Keratinocyte (primary cell): ENCODE measurements around the gene EP300. TPM values are rescaled to one million over a fixed set of nuclear protein-coding genes. Genes with fewer than 3 reads are reported as not detected.

Experiments
- DNase-seq: peaks from one replicate; pipeline ENCODE4 v3.0.0-alpha.2; 2011; ENCODE audit warnings: low read depth, missing footprints, low spot score
- FAIRE-seq: peaks from 2 replicates; lab custom pipeline; 2011; peaks lifted over from hg19 to GRCh38; lab: Jason Lieb, UNC
- H2AFZ ChIP-seq: 2 replicates; pipeline ENCODE4 v1.6.0; 2012; ENCODE audit warnings: low read length, control low read depth, inconsistent platforms; ENCODE audit not compliant: control insufficient read depth
- H3K27ac ChIP-seq: 2 replicates; pipeline ENCODE4 v1.5.1; 2011; ENCODE audit warnings: low read length; ENCODE audit not compliant: control insufficient read depth, insufficient read depth
- H3K27me3 ChIP-seq: 3 replicates; pipeline ENCODE4 v1.6.0; 2011; ENCODE audit warnings: low read length; ENCODE audit not compliant: control insufficient read depth, insufficient read depth; ENCODE audit errors: extremely low read depth
- H3K36me3 ChIP-seq, 2 experiments: 2 replicates in 1 of 2; 3 replicates in 1 of 2; pipeline ENCODE4 v1.5.1; 2011; ENCODE audit warnings: low read length in 2 of 2, mild to moderate bottlenecking in 1 of 2; ENCODE audit not compliant: control insufficient read depth in 2 of 2, insufficient read depth in 2 of 2; ENCODE audit errors: extremely low read depth in 1 of 2
- H3K4me1 ChIP-seq: 3 replicates; pipeline ENCODE4 v1.5.1; 2011; ENCODE audit warnings: low read length; ENCODE audit not compliant: control insufficient read depth, insufficient read depth; ENCODE audit errors: extremely low read depth
- H3K4me2 ChIP-seq: 3 replicates; pipeline ENCODE4 v1.6.0; 2011; ENCODE audit warnings: low read depth, low read length; ENCODE audit not compliant: control insufficient read depth, insufficient read depth; ENCODE audit errors: extremely low read depth
- H3K4me3 ChIP-seq, 3 experiments: fragments of 200-600 bp in 1 of 3; sonication (generic) in 1 of 3; 2 replicates in 2 of 3; 3 replicates in 1 of 3; pipeline ENCODE4 v1.5.1; 2011 to 2016; ENCODE audit warnings: low read length in 3 of 3, mild to moderate bottlenecking in 3 of 3, control low read depth in 2 of 3, inconsistent platforms in 1 of 3, low read depth in 1 of 3, mixed read lengths in 1 of 3, mixed run types in 1 of 3, moderate library complexity in 1 of 3; ENCODE audit not compliant: control insufficient read depth in 2 of 3, insufficient read depth in 2 of 3; ENCODE audit errors: extremely low read depth in 1 of 3
- H3K79me2 ChIP-seq: 2 replicates; pipeline ENCODE4 v1.6.0; 2012; ENCODE audit warnings: low read length; ENCODE audit not compliant: control insufficient read depth, insufficient read depth
- H3K9ac ChIP-seq: 3 replicates; pipeline ENCODE4 v1.6.0; 2011; ENCODE audit warnings: low read length; ENCODE audit not compliant: control insufficient read depth, insufficient read depth; ENCODE audit errors: extremely low read depth
- H3K9me1 ChIP-seq: 3 replicates; pipeline ENCODE4 v1.6.0; 2011; ENCODE audit warnings: low read length; ENCODE audit not compliant: control insufficient read depth, insufficient read depth; ENCODE audit errors: extremely low read depth
- H3K9me3 ChIP-seq: 2 replicates; pipeline ENCODE4 v1.5.1; 2012; ENCODE audit warnings: low read depth, low read length; ENCODE audit not compliant: control insufficient read depth
- H4K20me1 ChIP-seq: 3 replicates; pipeline ENCODE4 v1.6.0; 2011; ENCODE audit warnings: low read length; ENCODE audit not compliant: control insufficient read depth, insufficient read depth; ENCODE audit errors: extremely low read depth
- CTCF ChIP-seq, 3 experiments: IDR thresholded peaks in 1 of 3; conservative IDR thresholded peaks in 1 of 3; optimal IDR thresholded peaks in 1 of 3; 2 replicates in 2 of 3; 3 replicates in 1 of 3; pipeline versions ENCODE3 to v1.5.1; 2011; ENCODE audit warnings: low read length in 3 of 3, mild to moderate bottlenecking in 3 of 3, moderate library complexity in 2 of 3, control low read depth in 1 of 3, inconsistent platforms in 1 of 3; ENCODE audit not compliant: insufficient read depth in 2 of 3; ENCODE audit errors: extremely low read depth in 1 of 3
- EZH2 ChIP-seq: IDR thresholded peaks from one replicate; pipeline ENCODE4 v1.6.1; 2012; ENCODE audit warnings: inconsistent platforms, mild to moderate bottlenecking, low read length, moderate library complexity
- dilution Hi-C: fragments of 300-500 bp; cut with MboI; formaldehyde crosslinking; loops from one replicate; pipeline ENCODE4 v1.7.0; 2020; ENCODE audit warnings: low sequenced_read_pairs; ENCODE audit not compliant: extremely low pct_ligation_motif_present
- polyA plus RNA-seq, 5 experiments: library from polyadenylated mRNA; depleted of rRNA in 3 of 5; stranded (reverse) in 3 of 5; stranded (forward) in 1 of 5; unstranded in 1 of 5; fragments of >200 nt; gene quantifications; 1 replicate in 1 of 5; 2 replicates in 3 of 5; 3 replicates in 1 of 5; pipeline versions ENCODE4 v1.2.1 to v1.2.3, GENCODE V29; 2011 to 2012; ENCODE audit warnings: missing spikeins in 2 of 5, low read depth in 1 of 5, low replicate concordance in 1 of 5

EP300 gene
- polyA plus RNA-seq, 1 donor (not counting 4 experiments of a cell fraction or from before 2014, with no cell fraction given): 10.5 TPM

- Histone ChIP-seq H3K79me2 (no peaks in the 10 kb centered on the region), H3K27ac (no peak overlapping the region), H3K4me1 (peaks cover 18% of the 10 kb centered on the region), H4K20me1 (no peaks in the 10 kb centered on the region), H3K27me3 (no peaks in the 10 kb centered on the region), H3K4me2 (no peak overlapping the region), H3K9me3 (no peaks in the 10 kb centered on the region), H2AFZ (no peak overlapping the region), H3K9me1 (no peaks in the 10 kb centered on the region), H3K4me3 (peak overlapping the region in 1 of 3 experiments; percentile 13), H3K36me3 (peaks cover 18 to 20% of the 10 kb centered on the region in 2 experiments), H3K9ac (no peak overlapping the region)
- DNase-seq (no peak), FAIRE-seq (no peak)
- dilution Hi-C loops: no loop called here
- TF ChIP-seq CTCF (optimal IDR thresholded peaks at IDR 0.05 in 1 of 3, IDR thresholded peaks at IDR 0.05 in 1 of 3, conservative IDR thresholded peaks at IDR 0.05 in 1 of 3; ENCODE audit: extremely low read depth in 1 of 3, insufficient read depth in 2 of 3, low read length in 3 of 3) (no peak), EZH2 (no peak)
Measured at GRCh38 chr22:41215926-41216325, 123.5 kb downstream of the EP300 start.

- Histone ChIP-seq H3K4me3 (peak overlapping the region in 1 of 3 experiments; percentile 40), H3K4me2 (peak overlapping the region; percentile 68)
Measured at GRCh38 chr22:41216984-41217383, 124.6 kb downstream of the EP300 start.

More at GRCh38 chr22:41216984-41217383, 124.6 kb downstream of the EP300 start:
- dilution Hi-C loops: no loop called here
- H3K9me3 ChIP-seq: no peaks in the 10 kb centered on the region
- no peak for FAIRE-seq
- no peak for TF ChIP-seq CTCF (optimal IDR thresholded peaks at IDR 0.05 in 1 of 3, IDR thresholded peaks at IDR 0.05 in 1 of 3, conservative IDR thresholded peaks at IDR 0.05 in 1 of 3; ENCODE audit: extremely low read depth in 1 of 3, insufficient read depth in 2 of 3, low read length in 3 of 3)
- TF ChIP-seq EZH2: no peak
- no peak for DNase-seq
- no peak overlapping the region for H2AFZ ChIP-seq
- peak overlapping the region; percentile 72 for H3K27ac ChIP-seq
- peak overlapping the region; percentile 34 for H3K9ac ChIP-seq
- H4K20me1 ChIP-seq: no peaks in the 10 kb centered on the region
- no peaks in the 10 kb centered on the region for H3K79me2 ChIP-seq
- no peaks in the 10 kb centered on the region for H3K9me1 ChIP-seq
- no peaks in the 10 kb centered on the region for H3K27me3 ChIP-seq
- H3K4me1 ChIP-seq: peaks cover 18% of the 10 kb centered on the region
- peaks cover 22 to 25% of the 10 kb centered on the region in 2 experiments for H3K36me3 ChIP-seq
